ENCODE data around the gene MED29.

Gene MED29

DNA sequence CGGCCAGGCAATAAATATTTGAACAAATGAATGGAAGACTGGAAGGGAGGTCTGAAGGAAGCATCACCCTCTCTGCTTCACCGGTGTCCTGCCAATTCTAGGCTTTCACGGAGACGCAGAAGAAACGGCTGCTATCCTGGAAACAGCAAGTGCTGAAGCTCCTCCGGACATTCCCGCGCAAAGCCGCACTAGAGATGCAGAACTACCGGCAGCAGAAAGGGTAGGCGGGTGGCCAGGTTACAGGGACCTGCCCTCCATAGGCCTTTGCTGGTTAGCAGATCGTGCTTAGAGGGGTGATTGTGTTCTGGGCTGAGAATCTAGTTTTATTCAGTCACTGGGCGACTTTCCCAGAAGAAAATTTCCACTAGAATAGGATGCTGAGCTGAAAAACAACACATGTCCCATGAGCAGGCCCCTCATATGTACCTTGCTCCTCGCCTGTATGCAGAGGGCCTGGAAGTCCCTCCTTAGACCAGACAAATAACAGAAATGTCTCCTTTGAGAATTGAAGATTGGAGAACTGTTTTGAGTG is 11.2 kb upstream of the MED29 start:
- in situ Hi-C loops (cut with MboI; ENCODE audit: low pct_unique_long_range_greater_than_20kb, low sequenced_read_pairs, unreplicated experiment): no loop called here
- no peak for DNase-seq (ENCODE audit: low spot score)
- TF ChIP-seq, protein P1, sequence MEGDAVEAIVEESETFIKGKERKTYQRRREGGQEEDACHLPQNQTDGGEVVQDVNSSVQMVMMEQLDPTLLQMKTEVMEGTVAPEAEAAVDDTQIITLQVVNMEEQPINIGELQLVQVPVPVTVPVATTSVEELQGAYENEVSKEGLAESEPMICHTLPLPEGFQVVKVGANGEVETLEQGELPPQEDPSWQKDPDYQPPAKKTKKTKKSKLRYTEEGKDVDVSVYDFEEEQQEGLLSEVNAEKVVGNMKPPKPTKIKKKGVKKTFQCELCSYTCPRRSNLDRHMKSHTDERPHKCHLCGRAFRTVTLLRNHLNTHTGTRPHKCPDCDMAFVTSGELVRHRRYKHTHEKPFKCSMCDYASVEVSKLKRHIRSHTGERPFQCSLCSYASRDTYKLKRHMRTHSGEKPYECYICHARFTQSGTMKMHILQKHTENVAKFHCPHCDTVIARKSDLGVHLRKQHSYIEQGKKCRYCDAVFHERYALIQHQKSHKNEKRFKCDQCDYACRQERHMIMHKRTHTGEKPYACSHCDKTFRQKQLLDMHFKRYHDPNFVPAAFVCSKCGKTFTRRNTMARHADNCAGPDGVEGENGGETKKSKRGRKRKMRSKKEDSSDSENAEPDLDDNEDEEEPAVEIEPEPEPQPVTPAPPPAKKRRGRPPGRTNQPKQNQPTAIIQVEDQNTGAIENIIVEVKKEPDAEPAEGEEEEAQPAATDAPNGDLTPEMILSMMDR (IDR thresholded peaks at IDR 0.05; ENCODE audit: extremely low read depth, insufficient read depth, missing control alignments): no peak

DNA sequence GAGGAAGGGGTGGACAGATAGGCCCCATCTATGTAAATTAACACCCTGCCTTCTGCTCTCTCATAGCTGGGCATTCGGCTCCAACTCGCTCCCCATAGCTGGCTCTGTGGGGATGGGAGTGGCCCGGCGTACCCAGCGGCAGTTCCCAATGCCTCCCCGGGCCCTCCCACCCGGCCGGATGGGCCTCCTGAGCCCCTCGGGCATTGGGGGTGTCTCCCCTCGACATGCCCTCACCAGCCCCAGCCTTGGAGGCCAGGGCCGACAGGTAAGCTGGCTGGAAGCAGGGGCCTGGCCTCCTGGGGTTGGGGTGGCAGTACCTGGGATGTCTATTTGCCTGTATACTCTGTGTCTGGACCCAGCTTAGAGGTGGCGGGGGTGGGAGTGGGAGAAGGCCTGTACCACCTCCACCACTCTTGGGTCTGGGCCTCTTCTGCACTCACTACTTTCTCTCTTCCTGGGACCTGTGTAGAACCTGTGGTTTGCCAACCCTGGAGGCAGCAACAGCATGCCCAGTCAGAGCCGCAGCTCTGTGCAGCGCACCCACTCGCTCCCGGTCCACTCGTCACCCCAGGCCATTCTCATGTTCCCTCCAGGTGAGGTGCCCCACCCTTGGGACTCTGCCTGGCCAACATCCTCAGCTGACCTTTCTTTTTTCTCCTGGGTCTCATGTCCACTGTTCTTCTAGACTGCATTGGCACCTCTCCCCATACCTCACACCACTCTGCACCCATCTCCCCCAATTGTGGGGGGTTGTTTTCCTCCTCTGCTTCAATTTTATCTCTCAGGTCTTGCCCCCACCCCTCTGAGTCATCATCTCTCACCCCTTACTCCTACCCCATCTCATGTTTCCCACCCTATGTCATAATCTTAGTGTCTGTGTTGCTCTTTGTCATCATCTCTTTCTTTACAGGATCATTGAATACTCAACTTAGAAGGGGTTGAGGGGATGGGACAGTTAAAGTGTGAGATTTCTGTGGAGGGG is 10.4 kb upstream of the MED29 start:
- no peak for DNase-seq (ENCODE audit: low spot score)
- TF ChIP-seq, protein P1 (IDR thresholded peaks at IDR 0.05; ENCODE audit: extremely low read depth, insufficient read depth, missing control alignments): no peak
- in situ Hi-C loops (cut with MboI; ENCODE audit: low pct_unique_long_range_greater_than_20kb, low sequenced_read_pairs, unreplicated experiment): no loop called here

DNA sequence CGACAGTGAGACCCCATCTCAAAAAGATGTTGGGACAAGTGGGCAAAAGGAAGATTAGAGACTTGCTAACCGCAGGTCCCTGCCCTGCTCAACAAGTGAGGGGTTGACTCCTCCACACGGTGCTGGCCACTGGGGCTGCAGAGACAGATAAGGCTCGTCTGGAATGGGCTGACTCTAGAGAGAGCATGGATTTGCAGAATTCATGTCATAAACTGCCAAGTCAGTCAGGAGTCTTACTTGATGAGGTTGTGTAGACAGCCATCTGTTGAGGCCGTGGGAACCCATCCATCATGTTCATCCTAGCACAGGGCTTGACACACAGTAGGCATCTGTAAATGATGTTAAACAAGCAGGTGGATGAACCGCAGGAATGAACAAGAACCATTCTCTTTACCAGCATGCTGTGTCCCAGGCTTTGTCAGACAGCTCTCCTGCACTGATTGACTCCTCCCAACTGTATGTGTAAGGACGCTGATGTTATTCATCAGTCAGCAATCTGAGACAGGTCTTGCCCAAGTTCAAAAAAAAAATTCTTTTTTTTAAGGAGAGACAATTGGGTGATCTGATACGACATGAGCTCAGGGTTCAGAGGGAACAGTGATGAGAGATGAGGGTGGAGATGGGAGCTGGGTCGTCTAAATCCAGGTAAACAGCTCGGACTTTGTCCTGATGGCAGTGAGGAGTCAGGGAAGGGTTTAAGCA is 9.1 kb upstream of the MED29 start:
- in situ Hi-C loops (cut with MboI; ENCODE audit: low pct_unique_long_range_greater_than_20kb, low sequenced_read_pairs, unreplicated experiment): no loop called here
- DNase-seq (ENCODE audit: low spot score): no peak
- TF ChIP-seq, protein P1 (IDR thresholded peaks at IDR 0.05; ENCODE audit: extremely low read depth, insufficient read depth, missing control alignments): no peak

DNA sequence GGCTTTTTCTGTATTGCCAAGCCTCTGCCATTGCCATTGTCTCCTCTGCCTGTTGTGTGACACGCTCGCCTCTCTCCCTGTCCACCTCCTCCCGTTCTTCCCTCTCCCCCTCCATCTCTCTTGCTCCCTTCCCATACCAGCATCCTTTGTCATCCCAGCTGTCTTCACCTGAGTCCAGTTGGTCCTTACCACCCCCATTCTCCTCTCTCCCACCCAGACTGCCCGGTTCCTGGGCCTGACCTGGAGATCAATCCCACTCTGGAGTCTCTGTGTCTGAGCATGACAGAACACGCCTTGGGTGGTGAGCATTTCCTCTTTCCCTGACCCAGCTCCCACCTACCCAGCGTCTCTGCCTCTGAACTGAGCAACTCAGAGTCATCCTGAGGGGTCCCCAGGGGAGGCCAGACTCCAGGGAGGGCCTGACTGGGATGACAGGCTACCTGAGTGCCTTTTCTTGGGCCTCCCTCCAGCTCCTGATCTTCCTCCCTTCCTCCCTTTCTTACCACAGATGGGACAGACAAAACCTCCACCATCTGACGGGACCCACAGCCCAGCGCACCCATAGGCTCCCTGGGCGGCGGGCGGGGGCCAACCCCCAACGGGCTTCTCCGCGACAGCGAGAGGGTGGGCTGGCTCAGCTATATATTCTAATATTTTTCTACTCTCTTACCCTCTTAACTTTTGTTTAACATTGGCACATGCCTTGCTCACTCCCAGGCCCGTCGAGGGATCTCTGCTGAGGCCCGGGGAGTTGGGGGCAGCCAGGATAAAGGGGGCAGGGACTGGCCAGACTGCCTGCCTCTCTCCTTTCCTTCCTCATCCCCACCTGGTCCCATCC is 8.0 kb upstream of the MED29 start:
- in situ Hi-C loops (cut with MboI; ENCODE audit: low pct_unique_long_range_greater_than_20kb, low sequenced_read_pairs, unreplicated experiment): no loop called here
- TF ChIP-seq, protein P1 (IDR thresholded peaks at IDR 0.05; ENCODE audit: extremely low read depth, insufficient read depth, missing control alignments): no peak
- no peak for DNase-seq (ENCODE audit: low spot score)

DNA sequence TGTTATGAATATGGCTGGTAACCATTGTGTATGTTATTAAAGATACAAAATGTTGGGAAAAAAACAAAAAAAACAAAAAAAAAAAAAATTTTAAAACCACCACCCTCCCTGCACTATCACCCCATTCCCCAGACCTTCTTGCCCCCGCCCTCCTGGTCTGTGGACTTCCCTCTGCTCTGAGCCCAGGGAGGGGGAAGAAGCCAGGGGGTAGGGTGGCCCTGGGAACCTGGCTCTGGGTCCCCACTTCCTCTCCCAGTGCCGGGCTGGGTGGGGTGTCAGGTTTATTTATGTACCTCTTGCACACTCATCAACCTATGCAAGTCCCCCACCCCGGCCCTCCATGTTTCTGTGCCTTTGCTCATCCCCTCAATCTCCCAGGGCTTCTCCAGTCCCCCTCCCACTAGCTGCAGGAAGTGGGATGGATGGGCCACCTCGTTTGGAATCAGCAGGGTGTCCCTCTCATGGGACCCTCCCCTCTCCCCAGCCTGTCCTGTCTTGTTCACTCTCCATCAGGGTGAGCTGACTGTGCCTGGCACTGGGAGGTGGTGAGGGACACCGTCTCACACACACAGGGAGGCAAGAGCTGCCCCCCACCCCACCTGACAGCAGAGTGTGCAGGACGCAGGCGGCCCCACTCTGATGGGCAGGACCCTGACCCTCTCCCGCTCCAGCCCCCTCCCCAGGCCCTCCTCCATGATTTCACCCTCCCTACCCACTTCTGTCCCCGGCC is 6.2 kb upstream of the MED29 start:
- no peak for DNase-seq (ENCODE audit: low spot score)
- TF ChIP-seq, protein P1 (IDR thresholded peaks at IDR 0.05; ENCODE audit: extremely low read depth, insufficient read depth, missing control alignments): no peak
- in situ Hi-C loops (cut with MboI; ENCODE audit: low pct_unique_long_range_greater_than_20kb, low sequenced_read_pairs, unreplicated experiment): no loop called here

Data from GM13977 (cell line).